ENCODE measurements around the gene GGT5.
"Not testable (repeated sequence)": the region's sequence is repeated elsewhere in the genome, so short reads cannot be mapped to it uniquely, and the experiment has no call there.

GGT5 gene

DNA sequence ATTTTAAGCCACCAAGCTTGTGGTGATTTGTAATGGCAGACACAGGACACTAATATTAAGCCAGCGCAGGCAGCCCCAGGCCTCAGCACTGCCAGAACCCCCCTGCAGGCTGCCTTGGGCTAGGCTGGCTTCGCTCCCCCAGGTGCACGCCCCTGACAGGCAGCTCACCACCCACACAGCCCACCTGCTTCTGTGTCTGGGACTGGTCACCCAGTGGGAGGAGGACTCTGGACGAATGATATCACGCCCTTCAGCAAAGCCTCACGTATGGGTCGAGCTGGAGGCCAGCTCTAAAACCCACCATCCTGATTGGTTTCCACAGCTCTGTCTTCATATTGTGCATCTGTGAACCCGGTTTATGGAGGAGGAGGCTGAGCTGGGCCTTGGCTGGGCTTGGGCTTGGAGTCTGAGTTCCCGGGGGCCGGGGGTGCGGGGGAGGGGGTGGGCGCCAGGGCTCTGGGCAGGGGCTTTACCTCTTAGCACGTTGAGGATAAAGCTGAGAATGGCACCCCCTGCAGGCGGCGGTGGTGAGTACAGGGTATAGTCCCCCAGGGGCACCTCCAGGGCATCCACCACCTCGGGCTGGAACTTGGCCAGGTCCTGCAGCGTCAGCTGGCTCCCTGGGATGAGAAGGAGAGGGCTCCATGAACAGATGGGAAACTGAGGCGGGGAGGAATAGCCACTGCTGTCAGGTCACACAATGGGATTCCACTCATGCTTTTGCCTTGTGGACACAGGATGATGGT, 13.8 kb downstream of the GGT5 start:
- DNase-seq, result peak; percentile 58 to 61

- no peak for DNase-seq
Measured at GRCh38 chr22:24225951-24226350, 18.9 kb downstream of the GGT5 start.

GRCh38 chr22:24225044-24225601, 19.8 kb downstream of the GGT5 start:
- DNase-seq, result no peak

DNA sequence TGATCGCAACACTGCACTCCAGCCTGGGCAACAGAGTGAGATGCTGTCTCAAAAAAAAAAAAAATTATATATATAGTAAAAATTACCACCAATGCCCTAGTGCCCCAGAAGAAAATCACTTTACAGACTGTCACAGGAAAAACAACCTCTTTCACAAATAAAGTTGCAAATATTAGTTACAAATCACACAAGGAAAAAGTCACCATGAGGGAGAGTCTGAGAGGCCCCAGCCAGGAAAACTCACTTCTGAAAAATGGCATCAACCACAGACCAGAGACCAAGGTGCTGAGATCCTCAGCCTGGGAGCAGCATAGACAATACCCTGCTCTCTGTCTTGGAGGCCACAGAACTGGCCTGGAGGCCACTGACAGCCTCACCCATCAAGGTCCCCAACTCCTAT, 20.4 kb downstream of the GGT5 start:
- no peak for DNase-seq

- no peak for DNase-seq
Measured at GRCh38 chr22:24219750-24220149, 25.1 kb downstream of the GGT5 start.

DNA sequence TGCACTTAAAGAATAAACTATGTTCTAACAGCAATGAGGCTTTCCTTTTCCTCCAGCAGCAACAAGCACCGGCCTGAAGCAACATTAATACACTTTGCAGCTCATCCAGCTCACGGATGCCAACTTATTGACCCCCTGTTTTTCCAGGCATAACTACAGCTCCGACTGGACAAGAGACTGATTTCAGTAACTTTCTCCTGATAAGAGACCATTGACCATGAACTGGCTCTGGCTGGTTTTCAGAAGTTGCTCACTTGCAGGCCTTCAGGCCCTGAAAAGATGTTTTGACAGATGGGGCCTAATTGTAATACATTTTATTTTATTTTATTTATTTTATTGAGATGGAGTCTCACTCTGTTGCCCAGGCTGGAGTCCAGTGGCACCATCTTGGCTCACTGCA, 27.5 kb downstream of the GGT5 start:
- DNase-seq, result no peak

DNA sequence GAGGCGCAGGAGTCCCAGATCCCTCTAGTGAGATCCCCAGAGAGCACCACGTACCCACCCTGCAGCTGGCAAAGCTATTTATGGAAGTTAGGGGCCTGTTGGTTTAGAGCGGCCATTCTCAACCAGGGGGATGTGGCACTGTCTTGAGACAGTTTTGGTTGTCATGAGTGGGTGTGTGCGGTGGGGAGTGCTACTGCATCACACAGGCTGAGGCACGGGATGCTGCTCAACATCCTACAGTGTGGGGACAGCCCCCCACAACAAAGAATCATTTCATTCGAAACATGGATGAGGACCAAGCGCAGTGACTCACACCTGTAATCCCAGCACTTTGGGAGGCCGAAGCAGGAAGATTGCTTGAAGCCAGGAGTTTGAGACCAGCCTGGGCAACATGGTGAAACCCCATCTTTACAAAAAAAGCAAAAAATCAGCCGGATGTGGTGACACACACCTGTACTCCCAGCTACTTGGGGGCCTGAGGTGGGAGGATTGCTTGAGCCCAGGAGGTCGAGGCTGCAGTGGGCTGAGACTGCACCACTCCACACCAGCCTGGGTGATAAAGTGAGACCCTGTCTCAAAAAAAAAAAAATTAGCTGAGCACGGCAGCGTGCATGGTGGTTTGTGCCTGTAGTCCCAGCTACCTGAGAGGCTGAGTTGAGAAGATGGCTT, 28.2 kb downstream of the GGT5 start:
- DNase-seq, result no peak

DNA sequence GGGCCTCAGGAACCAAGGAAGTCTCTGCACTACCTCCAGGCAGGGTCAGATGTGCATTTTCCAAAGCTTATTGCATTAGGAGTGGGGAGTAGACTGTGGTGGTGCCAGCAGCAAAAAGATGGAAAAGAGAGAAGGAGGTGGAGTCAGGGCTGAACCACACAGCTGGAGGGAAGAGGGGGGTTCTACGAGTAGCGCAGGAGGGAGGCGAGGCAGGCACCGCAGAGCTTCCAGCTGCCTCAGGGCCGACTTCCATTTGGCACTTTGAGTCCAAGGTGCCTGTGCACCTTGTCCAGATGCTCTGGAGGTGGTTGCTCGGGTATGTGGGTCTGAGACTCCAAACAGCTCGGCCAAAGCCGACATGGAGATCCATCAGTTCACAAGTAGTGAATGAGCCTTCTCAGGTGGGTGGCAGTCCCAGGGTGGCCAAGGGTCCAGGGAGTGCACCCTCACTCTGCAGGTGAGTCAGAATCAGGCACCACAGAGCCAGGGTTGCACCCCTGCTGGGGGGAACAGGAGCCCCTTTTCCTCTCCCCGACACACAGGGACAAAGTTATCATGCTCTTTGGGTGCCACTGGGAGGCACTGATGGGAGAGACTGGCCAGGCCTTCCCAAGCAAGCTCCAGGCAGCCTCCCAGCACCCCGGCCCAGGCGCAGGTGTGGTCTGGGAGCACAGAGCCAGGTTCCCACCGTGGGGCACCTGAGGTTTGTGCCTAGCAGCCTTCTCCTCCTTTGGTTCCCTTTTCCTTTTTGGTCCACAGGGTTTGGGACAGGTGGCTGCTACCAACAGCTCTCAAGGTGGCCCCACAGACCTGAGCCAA, 30.2 kb downstream of the GGT5 start:
- DNase-seq, result no peak

DNA sequence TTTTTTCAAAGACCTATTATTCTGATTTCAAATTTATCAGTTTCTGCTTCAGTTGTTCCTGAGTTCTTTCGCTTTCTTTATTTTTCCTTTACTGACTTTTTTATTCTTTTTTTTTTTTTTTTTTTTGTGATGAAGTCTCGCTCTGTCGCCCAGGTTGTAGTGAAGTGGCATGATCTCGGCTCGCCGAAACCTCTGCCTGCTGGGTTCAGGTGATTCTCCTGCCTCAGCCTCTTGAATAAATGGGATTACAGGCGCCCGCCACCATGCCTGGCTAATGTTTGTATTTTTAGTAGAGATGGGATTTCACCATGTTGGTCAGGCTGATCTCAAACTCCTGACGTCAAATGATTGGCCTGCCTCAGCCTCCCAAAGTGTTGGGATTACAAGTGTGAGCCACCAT, 31.8 kb downstream of the GGT5 start:
- DNase-seq, result not testable (repeated sequence)

DNA sequence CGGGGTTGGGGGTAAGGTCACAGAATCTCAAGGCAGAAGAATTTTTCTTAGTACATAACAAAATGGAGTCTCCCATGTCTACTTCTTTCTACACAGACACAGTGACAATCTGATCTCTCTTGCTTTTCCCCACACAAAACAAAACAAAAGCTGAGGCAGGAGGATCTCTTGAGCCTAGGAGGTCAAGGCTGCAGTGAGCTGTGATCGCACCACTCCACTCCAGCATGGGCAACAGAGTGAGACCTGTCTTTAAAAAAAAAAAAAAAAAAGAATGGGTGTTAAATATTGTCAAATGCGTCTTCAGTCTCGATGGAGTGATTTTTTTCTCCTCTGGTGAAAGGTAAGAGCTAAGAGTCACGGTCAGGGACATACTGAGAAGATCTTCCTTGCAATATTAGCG, 33.2 kb downstream of the GGT5 start:
- DNase-seq, result not testable (repeated sequence)

GRCh38 chr22:24210409-24210808, 34.5 kb downstream of the GGT5 start:
- not testable (repeated sequence) for DNase-seq

- no peak for DNase-seq
Measured at GRCh38 chr22:24209687-24210086, 35.2 kb downstream of the GGT5 start.

DNA sequence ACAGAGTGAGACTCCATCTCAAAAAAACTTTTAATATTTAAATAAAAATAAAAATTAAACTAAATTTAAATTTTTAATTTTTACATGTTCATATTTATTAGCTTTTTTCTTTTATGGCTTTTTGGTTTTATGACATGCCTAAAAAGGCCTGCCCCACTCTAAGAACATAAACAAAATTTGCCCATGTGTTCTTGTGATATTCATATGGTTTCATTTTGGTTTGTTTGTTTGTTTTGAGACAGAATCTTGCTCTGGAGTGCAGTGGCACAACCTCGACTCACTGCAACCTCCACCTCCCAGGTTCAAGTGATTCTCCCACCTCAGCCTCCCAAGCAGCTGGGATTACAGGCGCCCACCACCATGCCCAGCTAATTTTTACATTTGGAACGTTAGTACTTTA, 35.9 kb downstream of the GGT5 start:
- no peak for DNase-seq

- peak; percentile 38 to 67 for DNase-seq
Measured at GRCh38 chr22:24208012-24208749, 36.7 kb downstream of the GGT5 start.

GRCh38 chr22:24207264-24208011, 37.4 kb downstream of the GGT5 start:
- DNase-seq, result no peak

- DNase-seq, result not testable (repeated sequence)
Measured at GRCh38 chr22:24206460-24207263, 38.2 kb downstream of the GGT5 start.

GRCh38 chr22:24205438-24206195, 39.3 kb downstream of the GGT5 start:
- no peak for DNase-seq

DNA sequence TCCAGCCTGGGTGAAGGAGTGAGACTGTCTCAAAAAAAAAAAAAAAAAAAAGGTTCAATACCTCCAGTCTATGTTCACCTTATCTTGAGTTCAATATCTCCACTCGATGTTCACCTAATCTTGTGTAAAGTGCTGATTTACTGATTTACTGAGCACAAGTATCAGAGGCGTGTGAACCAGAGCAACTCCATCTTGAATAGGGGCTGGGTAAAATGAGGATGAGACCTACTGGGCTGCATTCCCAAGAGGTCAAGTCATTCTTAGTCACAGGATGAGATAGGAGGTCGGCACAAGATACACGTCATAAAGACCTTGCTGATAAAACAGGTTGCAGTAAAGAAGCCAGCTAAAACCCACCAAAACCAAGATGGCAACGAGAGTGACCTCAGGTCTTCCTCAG, 41.0 kb downstream of the GGT5 start:
- DNase-seq, result not testable (repeated sequence)

DNA sequence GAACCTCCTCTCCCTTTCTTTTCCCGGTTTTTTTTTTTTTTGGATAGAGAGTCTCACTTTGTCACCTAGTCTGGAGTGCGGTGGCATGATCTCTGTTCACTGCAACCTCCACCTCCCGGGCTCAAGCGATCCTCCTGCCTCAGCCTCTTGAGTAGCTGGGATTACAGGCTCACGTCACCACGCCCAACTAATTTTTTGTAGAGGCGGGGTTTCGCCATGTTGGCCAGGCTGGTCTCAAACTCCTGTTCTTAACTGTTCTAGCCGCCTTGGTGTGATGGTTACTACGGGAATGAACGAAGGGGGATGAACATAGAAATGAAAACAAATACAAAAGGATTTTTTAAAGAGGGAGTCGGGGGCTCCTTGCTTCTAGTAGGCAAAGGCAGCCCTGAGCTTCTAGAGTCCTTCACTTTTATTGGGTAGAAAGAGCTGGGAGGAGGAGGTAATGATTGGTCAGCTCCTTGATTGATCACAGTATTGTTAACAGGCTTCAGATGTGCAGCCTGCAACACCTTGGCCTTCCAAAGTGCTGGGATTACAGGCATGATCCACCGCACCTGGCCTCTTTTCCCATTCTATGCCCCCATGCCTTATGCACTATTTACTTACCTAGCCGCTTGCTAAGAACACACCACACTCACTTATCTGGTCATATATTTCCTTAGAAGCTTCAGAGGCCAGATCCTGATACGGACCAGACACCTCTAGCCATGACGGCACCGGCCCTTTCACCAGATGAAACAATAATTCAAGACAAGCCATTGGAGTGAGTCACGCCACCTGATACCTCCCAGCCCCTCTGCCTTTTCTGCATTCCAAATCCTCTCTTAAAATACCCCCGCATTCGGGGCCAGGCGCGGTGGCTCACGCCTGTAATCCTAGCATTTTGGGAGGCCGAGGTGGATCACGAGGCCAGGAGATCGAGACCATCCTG, 42.9 kb downstream of the GGT5 start:
- no peak for DNase-seq

Measured in CD4-positive, alpha-beta T cell treated with Interleukin-4 for 1 hour (primary cell).